Measurements from ENCODE around the gene STK32A.
"Not testable (repeated sequence)": the region's sequence is repeated elsewhere in the genome, so short reads cannot be mapped to it uniquely, and the experiment has no call there.

Gene STK32A

GRCh38 chr5:147234825-147235635 lies at the start of gene STK32A:
TSS of gene STK32A (plus strand) at chr5:147235026. CDS start at chr5:147239635, 4,609 bp downstream.
- DNase-seq, result peak; percentile 28

DNA sequence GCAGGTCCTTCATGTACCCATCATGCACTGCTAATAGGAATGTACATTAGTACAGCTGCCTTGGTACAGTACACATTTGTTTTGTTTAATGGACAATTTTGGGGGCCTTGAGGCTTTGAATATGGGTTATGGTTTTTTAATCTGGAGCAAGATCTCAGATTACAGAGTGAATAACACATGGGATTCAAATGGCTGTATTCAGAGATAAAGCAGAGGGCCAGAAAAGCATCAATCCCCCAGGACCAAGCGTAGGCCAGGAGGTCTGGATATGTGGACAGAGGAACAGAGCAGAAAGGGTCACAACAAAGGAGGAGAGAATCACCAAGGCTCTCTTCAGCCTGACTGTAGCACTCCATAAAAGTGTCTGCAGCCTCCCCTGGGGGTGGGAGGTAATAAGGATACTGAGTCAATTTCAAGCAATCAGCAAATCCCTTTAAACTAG lies 47.7 kb upstream of the STK32A start:
- no peak for DNase-seq

- peak; percentile 4 for DNase-seq
These were observed 46.4 kb upstream of the STK32A start for GRCh38 chr5:147188200-147189108.

GRCh38 chr5:147189109-147189424 lies 45.8 kb upstream of the STK32A start:
- no peak for DNase-seq

- no peak for DNase-seq
These were observed 44.5 kb upstream of the STK32A start for GRCh38 chr5:147190331-147190730.

DNA sequence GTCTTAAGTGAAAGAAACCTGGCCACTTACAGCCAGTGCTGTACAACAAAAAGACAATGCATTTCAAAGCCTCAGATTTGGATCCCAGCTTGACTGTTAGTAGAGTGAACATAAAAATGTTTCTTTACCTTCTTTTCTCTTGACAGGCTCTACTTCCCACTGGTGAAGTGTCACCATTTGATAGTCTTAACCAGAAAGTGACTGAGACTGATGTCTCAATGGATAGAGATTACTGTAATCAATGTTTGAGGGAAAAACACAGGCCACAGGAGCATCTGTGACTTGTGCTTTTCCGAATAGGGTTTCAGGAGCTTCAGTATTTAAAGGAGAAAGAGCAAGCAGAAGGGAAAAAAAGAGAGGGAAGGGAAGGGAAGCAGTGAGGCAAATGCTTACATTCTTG lies 41.7 kb upstream of the STK32A start:
- no peak for DNase-seq

GRCh38 chr5:147200004-147200403 lies 34.8 kb upstream of the STK32A start:
- DNase-seq, result no peak

- no peak for DNase-seq
These were observed 31.6 kb upstream of the STK32A start for GRCh38 chr5:147203213-147203612.

DNA sequence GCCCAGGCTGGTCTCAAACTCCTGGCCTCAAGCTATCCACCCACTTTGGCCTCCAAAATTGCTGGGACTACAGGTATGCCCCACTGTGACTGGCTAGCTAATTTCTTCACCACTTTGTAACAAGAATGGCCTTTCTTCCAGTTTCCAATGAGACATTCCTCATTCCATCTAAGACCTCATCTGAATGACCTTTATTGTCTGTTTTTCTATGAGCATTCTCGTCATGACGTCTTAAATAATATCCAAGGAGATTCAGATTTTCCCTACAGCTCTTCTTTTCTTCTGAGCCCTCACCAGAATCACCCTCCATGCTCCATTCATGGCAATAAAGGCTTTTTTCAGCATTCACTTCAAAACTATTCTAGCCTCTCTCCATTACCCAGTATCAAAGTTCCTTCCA lies 30.2 kb upstream of the STK32A start:
- DNase-seq, result no peak

DNA sequence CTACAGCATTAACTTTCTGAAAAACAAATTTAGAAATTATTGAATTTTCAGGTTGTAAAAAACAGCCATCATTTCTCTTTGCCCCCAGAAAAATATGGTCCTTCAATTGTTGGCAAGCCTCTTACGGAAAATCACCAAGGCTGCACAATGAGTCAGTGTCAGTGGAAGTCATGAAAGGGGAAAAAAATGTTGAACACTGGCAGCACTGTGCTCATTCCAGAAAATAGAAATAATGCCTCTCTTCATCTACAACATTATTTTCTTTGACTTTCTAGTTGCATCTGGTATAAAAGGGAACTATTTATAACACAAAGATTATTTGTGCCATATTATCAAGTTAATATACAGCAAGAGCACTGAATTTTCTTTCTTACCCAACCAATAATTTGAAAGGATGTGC lies 26.7 kb upstream of the STK32A start:
- no peak for DNase-seq

DNA sequence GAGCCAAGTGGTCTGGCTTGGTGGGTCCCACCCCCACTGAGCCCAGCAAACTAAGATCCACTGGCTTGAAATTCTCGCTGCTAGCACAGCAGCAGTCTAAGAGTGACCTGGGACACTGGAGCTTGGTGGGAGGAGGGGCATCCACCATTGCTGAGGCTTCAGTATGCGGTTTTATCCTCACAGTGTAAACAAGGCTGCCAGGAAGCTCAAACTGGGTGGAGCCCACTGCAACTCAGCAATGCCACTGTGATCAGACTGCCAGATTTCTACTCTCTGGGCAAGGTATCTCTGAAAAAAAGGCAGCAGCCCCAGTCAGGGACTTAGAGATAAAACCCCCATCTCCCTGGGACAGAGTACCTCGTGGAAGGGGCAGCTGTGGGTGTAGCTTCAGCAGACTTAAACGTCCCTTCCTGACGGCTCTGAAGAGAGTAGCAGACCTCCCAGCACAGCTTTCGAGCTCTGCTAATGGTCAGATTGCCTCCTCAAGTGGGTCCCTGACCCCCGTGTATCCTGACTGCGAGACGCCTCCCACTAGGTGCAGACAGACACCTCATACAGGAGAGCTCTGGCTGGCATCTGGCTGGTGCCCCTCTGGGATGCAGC lies 18.2 kb upstream of the STK32A start:
- no peak for DNase-seq

DNA sequence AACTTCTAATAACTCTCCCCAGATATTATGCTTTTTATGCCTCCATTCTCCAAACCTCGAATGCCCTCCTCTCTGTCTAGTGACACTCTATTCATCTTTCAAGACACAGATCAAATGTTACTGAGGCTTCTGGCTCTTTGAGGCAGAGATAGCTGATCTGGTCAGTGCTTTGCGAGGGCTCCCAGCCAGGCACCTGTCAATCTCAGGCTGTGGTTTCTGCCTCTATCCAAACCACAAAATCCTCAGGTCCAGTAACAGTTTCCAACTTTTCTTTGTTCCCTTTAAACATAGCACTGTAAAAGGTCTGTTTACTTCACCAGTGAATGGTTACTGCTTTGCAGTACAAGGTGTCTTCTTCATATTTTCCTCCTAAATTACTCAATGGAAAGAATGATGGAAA lies 11.5 kb upstream of the STK32A start:
- DNase-seq, result no peak

DNA sequence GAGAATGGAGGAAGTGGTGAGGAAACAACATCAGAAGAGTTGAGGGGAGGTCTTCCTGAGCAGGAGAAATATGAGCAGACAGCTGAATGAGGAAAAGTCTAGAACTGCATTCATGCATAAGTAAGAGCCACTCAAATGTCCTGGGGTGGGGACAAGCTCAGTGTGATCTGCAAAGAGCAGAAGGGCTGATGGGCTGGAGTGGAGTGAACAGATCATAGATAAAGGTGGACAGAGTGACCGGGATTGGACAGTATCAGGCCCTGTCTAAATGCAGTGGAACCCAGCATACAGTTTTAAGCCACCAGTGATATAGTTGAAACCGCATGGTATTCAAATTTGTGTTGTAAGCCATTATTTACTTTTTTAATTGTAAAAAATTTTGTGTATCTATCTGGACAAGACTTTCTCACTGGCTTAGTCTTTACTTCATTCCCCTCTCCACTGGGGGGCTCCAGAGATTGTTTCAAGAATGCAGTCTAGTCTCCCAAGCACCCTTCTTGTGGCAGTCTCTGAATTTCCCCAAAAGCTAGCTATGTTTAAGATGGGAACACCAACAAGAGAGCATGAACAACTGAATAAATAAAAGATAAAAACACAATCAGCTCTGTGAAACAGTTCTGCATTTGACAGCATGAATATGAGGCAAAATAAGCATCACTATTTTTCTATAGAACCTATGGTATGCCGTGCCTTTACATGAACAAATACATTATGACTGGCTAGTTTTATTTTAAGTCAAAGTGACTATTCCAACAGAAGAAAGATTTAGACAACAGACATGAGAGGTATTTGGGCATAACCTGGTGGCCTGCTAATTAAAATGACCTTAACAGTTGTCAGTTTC lies 10.7 kb upstream of the STK32A start:
- DNase-seq, result peak; percentile 5

DNA sequence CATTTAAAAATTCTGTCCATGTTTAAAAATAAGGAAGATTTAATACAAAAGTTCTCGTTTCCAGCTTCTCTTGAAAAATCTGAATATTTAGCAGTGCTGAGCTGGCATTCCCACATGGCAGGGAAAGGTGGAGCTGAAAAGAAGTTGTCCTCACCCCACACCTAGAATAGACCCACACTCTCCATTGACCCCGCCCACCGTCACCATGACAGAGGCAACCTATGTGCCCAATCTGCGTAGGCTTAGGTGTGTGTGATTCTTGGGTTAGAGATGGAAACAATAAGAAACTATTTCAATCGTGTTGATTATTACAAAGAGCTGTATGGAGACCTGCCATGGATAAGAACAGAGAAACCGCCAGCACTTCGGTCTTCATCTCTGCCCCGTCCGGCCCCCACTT lies 8.9 kb upstream of the STK32A start:
- DNase-seq, result no peak

- DNase-seq, result no peak
These were observed 8.3 kb upstream of the STK32A start for GRCh38 chr5:147226512-147226911.

DNA sequence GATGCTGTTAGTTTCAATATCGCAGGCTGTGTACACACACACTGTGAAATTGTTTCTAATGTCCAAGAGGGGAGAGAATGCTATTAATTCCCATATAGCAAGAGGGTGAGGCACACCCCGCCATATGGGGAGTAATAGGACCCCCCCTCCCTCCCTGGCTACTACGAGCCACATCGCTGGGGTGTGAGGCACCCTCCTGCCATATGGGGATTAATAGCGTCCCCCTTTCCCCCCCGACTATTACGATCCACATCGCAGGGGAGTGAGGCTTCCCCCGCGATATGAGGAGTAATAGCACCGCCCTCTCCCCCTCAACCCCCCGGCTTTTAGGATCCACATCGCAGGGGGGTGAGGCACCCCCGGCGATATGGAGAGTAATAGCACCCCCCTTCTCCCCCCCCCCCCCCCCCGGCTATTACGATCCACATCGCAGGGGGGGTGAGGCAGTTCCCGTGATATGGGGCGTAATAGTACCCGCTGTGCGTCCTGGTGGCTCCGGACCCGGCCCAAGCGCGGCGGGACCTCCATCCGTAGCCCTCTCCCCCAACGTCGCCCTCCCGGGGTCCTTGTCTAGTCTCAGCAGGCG lies 494 bp upstream of the STK32A start:
- DNase-seq, result no peak

- DNase-seq, result no peak
These were observed 5.6 kb downstream of the STK32A start for GRCh38 chr5:147240266-147240985.

DNA sequence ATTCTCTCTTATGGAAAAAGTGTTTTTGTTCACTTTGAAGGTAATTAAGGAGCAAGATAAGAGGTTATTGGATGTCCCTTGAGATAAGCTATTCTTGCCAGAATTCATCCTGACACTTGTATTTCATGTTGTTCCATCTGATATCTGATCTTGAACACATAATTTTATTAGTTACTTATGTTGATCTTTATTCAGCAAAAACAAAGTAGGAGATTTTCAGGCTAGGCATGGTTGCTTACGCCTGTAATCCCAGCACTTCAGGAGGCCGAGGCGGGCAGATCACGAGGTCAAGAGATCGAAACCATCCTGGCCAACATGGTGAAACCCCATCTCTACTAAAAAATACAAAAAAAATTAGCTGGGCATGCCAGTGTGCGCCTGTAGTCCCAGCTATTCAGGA lies 8.4 kb downstream of the STK32A start:
- DNase-seq, result not testable (repeated sequence)

GRCh38 chr5:147245381-147246165 lies 10.7 kb downstream of the STK32A start:
- no peak for DNase-seq

GRCh38 chr5:147248561-147248960 lies 13.7 kb downstream of the STK32A start:
- DNase-seq, result no peak

GRCh38 chr5:147259837-147260236 lies 25.0 kb downstream of the STK32A start:
- no peak for DNase-seq

All from DMS79 (cell line).